ENCODE measurements around the gene CEBPA.

DNA sequence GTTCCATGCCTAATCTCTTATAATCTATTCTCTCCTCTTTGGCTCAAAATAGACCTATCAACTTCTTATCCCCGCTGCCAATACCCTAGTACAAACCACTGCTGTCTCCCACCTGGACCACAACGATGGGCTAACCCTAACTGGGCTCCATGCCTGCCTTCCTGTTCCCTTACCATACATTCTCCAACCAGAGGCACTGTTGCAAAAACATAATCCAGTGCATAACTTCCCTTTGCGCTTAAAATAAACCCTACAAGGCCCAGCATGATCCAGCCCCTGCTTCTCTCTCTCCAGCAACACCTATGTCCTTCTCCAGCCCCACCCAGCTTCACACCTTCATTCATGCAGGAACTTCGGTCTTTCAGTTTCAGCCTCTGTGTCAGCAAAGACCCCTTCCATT, 27.4 kb upstream of the CEBPA start:
- TF ChIP-seq, protein P1, sequence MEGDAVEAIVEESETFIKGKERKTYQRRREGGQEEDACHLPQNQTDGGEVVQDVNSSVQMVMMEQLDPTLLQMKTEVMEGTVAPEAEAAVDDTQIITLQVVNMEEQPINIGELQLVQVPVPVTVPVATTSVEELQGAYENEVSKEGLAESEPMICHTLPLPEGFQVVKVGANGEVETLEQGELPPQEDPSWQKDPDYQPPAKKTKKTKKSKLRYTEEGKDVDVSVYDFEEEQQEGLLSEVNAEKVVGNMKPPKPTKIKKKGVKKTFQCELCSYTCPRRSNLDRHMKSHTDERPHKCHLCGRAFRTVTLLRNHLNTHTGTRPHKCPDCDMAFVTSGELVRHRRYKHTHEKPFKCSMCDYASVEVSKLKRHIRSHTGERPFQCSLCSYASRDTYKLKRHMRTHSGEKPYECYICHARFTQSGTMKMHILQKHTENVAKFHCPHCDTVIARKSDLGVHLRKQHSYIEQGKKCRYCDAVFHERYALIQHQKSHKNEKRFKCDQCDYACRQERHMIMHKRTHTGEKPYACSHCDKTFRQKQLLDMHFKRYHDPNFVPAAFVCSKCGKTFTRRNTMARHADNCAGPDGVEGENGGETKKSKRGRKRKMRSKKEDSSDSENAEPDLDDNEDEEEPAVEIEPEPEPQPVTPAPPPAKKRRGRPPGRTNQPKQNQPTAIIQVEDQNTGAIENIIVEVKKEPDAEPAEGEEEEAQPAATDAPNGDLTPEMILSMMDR (IDR thresholded peaks at IDR 0.05), result no peak
- TF ChIP-seq POLR2A (IDR thresholded peaks at IDR 0.05), result no peak

All from esophagus squamous epithelium (tissue), 4 donors.